H4 (cell line): ENCODE measurements around the gene PPCS. TPM values are rescaled to one million over a fixed set of nuclear protein-coding genes. Genes with fewer than 3 reads are reported as not detected.
"Not testable (repeated sequence)": the region's sequence is repeated elsewhere in the genome, so short reads cannot be mapped to it uniquely, and the experiment has no call there.

Source experiments
- DNase-seq: peaks from one replicate; pipeline ENCODE4 v3.0.0-alpha.2; 2015; ENCODE audit warnings: low spot score
- total RNA-seq: library from RNA; depleted of rRNA; stranded (reverse); fragments of >200 nt; shearing (Covaris generic); gene quantifications from 2 replicates; pipeline ENCODE4 v1.2.3, GENCODE V29; 2014

The PPCS gene
- total RNA-seq, 1 experiment from 2014 or later = 84.8 TPM

DNA sequence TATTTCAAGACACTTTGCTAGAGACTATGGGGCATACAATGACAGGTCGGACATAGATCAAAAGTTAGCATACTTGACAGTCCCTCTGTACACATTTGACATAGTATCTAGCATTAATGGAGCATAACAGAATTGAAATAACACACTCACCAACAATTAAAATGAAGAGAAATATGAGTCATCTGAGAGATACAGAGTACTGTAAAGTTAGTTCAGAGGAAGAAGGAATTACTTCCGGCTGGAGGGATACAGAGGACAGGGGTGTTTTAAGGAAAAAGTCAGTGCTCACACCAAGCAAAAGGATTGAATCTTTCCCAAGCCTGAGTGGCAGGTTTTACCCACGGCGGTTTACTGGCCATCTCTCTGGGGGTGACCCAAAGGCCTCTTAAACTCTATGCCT is 3.0 kb upstream of the PPCS start:
- DNase-seq = no peak

DNA sequence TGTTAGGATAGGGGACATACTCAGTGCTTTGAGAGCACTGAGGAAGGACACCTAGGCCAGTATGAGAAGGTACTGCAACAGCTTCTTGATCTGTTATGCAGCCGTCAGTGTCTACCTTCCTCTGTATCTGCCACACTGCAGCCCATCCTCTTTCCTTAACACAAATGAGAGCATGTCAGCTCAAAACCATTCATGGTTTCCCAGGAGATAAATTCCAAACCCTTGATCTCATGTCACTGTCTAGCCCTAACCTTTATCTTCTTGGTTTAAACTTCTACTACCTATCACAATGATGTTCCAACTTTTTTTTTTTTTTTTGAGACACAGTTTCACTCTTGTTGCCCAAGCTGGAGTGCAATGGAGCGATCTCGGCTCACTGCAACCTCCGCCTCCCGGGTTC is 1.9 kb upstream of the PPCS start:
- DNase-seq = no peak

DNA sequence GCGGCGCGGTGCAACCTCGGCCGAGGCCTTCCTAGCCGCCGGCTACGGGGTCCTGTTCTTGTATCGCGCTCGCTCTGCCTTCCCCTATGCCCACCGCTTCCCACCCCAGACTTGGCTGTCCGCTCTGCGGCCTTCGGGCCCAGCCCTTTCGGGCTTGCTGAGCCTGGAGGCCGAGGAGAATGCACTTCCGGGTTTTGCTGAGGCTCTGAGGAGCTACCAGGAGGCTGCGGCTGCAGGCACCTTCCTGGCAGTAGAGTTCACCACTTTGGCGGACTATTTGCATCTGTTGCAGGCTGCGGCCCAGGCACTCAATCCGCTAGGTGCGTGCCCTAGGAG is 379 bp downstream of the PPCS start:
- DNase-seq = peak; percentile 36

DNA sequence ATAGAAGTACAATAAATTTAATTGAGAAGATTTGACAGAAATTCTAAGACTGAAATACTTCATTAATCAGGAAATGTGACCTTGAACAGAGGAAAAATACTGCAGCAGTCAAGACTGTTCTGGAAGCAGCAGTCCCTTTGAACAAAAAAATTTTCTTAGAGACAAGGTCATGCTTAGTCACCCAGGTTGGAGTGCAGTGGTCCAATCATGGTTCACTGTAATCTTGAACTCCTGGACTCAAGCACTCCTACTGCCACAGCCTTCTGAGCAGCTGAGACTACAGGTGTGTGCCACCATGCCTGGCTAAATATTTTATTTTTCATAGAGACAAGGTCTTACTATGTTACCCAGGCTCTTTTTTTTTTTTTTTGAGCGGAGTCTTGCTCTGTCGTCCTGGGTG is 4.9 kb downstream of the PPCS start:
- no peak for DNase-seq

DNA sequence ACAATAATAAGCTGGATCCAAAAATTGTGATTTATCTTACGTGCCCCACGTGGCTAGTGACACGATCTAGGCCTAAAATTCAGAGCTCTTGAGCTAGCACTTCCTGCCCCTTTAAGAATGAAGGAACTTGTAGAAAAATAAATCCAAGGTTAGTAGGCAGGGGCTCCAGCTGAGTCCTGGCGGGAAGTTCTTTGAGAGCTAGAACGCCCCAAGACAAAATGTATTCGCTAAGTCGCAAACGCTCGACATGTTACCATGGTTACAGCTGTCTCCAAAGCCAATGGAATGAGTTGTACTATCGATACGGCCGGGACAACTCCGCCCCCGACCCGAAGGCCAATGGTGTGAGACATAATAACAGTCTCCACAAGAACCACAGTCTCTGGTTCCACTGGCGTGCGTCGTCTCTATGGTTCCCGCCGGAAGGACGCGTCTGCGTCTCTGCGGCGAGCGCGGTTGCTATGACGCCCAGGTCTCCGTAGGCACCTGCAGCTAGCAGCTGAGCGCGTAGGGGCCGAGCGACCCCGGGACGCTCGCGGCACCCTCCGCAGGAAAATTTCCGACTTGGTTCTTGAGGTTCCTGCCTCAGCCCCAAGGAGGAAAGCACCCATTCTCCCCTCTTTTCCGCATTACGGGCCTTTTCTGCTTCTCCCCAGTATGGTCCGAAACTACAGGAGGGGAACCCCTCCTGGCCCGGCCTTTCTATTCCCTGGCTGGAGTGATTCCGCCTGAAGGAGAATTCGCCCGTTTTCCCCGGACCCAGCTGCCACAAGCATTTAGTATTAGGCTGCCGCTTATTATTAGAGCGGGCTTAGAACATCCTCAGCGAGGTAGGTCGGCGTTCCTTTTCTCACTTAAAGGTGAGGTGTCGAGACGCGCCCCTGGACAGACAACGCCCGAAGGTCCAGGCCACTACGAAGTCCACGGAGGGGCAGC is 6.8 kb downstream of the PPCS start, which contains the start of gene CCDC30:
Gene CCDC30 (plus strand): TSS at position 459 of the 936 bp plus-strand sequence. CDS start 17,266 bp downstream, outside the sequence.
- DNase-seq = peak; percentile 100

DNA sequence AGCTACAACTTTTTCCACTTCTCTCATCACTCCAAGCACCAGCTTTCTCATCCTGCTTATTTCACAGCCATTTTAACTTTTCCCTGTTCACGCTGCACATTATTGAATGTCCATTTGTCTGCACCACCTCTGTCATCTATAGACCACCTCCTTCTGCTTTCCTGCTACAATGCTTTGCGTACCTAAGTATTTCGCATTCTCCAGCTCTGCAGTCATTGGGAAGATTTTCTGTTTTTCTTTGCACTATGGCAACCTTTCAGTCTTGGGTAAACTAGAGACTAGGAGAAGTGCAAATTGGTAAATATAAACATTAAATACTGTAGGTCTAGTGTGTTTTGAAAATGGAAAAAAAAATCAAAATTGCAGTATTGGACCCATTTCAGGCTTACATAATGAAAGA is 7.6 kb downstream of the PPCS start:
- no peak for DNase-seq

DNA sequence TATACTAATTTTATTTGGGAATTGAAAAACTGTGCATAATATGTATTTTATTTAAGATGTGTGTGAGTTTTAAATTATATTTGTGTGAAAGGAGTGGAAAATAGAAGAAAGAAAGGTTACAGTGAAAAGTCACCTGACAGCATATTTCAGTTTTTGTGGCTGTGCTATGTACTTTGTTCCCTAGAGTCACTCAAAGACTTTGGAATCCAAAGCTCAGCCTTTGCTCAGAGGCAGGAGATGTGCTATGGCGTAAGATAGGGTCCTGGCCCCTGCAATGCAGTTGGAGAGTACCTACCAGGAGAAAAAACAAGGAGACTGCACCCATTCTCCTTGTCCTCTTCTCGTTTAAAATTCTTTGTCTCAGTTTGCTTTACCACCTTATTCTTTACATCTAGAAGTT is 9.7 kb downstream of the PPCS start:
- DNase-seq = no peak

DNA sequence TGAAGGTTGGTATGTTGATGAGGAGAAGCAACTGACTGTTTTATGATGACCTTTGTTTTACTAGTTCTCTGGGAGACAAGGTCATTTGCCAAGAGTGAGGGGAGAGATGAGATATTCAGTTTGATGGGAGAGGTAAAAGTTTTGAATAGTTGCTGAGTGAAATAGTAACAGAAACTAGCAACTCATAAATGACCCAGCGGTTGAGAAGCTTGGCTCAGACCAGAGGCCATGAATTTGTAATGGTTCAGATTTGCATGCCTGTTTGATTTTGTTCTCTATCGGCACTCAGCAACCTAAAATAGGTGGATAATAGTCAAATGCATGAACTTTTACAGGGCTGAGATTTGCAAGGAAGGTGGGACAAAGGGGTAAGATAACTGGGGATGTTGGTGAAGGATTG is 13.4 kb downstream of the PPCS start:
- no peak for DNase-seq

DNA sequence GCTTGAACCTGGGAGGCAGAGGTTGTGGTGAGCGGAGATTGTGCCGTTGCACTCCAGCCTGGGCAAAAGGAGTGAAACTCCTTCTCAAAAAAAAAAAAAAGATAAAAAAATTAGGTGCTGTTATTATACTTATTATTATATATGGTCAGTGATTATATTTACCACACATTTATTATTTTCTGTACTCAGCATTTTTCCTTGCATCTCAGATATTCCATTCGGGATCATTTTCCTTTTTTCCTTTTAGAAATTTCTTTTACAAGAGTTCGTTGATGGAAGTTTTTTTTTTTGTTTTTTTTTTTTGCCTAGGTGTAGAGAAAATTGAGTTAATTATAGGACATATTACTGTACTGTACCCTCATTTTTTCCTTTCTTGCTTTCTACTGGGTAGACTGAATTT is 20.3 kb downstream of the PPCS start:
- DNase-seq = no peak

DNA sequence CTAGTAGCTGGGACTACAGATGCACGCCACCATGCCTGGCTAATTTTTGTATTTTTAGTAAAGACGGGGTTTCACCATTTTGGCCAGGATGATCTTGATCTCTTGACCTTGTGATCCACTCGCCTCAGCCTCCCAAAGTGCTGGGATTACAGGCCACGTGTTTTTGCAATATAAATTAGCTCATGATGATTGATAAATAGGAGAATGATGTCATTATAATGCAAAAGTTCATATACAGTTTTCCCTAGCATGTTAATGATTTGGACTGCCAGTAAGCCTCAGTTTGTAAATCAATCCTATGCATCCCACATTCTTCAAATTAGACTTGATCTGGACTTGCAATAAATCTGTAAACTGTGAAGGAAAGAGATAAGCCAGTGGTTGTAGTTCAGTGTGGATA is 21.0 kb downstream of the PPCS start:
- DNase-seq = not testable (repeated sequence)

DNA sequence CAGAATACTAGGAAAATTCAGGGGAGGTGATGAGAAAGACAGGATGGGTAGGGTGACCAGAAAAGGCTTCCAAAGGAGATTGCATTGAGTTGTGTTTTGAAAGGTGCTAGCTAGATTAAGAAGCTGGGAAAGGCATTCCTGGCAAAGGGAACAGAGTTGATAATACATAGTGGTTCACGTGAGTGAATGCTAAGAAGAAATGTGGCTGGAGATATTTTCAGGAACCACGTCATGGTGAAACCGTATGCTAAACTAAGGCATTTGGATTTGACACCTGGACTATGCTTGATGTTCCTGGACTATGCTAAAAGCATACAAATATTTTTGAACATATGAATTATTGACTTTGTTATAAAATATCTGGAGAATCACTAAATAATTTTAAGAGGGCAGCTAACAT is 21.4 kb downstream of the PPCS start:
- DNase-seq = no peak

DNA sequence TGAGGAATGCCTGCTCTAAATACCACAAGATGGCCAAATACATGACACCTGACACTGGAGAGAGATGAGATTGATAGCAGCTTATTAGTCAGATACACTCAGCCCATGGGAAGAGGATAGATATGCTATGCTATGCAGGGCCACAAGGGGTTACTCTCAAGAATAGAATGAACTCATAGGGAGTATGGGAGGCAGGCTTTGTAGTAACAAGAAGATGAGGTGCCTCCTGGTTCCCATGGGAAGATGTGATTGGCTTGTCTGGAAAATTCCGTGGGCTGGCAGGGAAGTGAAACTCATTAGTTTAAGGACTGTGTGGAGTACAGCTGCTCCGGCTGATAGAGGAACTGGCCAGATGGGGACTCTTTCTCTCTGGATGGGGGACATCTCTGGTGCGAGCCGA is 23.3 kb downstream of the PPCS start:
- peak; percentile 45 for DNase-seq

DNA sequence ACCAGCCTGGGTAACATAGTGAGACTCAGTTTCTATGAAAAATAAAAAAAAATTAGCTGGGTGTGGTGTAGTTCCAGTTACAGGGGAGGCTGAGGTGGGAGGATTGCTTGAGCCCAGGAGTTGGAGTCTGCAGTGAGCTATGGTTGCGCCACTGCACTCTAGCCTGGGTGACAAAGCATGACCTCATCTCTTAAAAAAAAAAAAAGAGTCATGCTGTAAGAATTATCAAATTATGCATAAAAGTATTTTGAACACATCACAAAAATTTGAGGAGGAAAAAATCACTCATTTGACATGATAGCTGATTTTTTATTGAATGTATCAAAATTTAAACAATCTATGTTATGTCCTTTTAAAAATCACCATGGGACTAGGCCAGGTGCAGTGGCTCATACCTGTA is 24.6 kb downstream of the PPCS start:
- DNase-seq = no peak

DNA sequence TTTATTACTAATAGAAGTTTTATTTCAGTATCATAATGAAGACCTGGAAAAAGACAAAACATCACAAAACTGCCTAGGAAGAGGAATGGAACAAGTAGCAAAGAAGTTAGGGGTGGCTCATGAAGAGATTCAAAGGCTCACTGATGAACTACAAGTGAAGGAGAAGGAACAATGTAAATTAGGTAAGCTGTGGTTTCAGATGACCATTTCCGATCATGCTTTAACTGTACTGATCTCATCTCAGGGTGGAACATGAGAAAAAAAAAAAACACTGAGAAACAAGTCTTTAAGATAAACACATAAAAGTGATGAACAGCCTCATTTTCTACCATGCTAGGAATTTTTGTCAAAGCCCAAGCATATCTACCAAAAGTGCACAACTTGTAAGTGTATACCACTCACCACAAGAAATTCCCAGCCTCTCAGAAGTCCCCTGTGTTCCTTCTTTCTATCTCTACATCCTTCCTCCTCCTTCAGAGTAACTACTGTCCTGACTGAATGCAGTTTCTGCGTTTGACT is 26.4 kb downstream of the PPCS start:
- no peak for DNase-seq

DNA sequence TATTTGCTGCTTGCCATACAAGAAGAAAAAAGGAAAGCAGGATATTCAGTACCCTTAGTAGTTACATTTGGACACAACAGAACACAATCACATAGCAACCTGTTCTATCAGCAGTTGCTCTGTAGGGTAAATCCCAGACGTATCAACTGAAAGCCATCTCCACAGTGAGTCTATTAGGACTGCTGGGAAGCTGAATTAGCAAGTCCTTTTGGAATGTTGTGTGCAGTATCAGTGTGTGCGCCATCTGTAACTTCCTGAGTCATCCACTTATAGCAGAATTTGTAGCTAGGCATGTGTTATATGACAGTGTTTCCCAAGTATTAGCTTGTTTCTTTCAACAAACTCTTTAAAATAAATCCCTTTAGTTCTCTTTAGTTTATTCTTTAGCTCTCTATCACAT is 28.0 kb downstream of the PPCS start:
- peak; percentile 70 for DNase-seq

DNA sequence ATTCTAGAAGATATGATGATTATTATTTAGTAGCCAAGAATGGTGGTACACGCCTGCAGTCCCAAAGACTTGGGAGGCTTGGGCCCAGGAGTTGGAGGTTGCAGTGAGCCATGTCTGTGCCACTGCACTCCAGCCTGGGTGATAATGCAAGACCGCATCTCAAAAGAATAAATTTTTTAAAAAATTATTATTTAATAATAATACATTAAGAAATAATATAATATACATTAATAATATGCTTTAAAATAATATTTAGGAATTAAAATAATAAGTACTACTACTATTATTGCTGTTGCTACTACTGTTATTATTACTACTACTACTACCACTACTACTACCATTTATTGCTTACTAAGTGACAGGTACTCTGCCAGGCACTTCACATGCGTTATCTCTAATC is 33.9 kb downstream of the PPCS start:
- no peak for DNase-seq

DNA sequence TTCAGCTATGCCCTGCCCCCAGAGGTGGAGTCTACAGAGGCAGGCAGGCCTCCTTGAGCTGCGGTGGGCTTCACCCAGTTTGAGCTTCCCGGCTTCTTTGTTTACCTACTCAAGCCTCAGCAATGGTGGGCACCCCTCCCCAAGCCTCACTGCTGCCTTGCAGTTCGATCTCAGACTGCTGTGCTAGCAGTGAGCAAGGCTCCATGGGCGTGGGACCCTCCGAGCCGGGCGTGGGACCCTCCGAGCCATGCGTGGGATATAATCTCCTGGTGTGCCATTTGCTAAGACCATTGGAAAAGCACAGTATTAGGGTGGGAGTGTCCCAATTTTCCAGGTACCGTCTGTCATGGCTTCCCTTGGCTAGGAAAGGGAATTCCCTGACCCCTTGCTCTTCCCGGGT is 45.7 kb downstream of the PPCS start:
- DNase-seq = not testable (repeated sequence)

DNA sequence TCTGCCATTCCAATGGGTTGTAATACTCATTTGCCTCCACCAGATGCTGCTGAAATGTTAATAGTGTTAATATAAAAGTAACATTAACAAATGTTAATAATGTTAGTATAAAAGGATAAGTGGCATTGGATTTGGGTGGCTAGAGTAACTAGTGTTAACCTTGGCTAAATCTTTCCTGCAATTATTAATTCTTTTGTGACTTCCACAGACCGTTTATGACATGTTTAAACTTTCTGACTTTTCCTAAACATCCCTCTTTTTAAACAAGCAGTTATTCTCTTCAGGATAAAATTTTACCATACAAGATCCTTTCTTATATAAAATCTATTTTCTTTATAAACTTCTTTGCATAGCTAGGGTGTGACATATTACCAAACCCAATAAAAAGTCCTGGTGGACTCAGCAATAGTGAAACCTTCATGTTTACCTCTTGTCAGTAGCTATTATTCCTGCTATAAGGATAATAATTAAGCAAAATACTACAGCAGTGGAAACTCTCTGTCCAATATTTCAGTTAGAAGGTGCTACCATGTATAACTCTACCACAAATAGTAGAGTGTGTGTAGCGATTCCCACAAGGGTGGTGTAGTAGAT is 48.3 kb downstream of the PPCS start:
- no peak for DNase-seq

DNA sequence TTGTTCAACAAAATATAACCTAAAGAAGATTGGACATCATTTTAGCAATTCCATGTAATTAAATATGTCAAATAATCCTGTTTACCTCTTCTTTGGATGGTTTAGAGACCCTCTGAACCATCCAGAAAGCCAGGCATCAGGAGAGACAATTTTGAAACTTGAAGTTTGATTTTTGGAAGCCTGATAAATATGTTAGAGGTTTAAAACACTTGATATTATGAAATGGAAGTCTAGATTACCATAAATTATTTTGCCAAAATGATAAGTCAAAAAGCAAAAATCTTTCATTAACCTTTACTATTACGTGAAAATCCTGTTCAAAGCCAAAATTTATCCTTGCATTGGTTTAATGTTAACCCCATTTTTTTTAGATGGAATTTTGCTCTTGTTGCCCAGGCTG is 50.2 kb downstream of the PPCS start:
- DNase-seq = no peak
